HG02943 (cell line): Measurements from ENCODE around the gene ACAD9.
"Not testable (repeated sequence)": the region's sequence is repeated elsewhere in the genome, so short reads cannot be mapped to it uniquely, and the experiment has no call there.

ENCODE experiments used
- ATAC-seq: cut with Tn5 transposase; IDR thresholded peaks from one replicate; pipeline ENCODE4 v1.9.1; 2021; ENCODE audit warnings: mild to moderate bottlenecking, low read depth, moderate library complexity; ENCODE audit not compliant: unreplicated experiment

ACAD9 gene

DNA sequence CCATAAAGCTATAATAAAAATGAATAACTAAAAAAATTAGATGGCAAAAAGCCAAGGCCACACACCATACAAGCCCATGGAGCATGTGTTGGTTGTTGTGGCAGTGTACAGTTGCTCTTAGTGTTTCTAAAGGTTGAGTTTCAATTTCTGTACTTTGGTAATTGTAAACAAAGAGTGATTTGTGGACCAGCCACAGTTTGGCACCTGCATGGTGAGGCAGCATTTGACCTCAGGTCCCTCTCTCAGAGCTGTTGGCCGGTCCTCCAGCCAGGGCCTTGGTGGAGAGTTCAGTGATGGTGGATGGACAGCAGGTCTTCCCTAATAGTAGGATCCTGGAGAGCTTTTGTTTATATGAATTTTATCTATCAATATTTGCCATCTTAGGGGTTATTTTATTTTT is 5.6 kb downstream of the ACAD9 start:
- ATAC-seq: no peak

DNA sequence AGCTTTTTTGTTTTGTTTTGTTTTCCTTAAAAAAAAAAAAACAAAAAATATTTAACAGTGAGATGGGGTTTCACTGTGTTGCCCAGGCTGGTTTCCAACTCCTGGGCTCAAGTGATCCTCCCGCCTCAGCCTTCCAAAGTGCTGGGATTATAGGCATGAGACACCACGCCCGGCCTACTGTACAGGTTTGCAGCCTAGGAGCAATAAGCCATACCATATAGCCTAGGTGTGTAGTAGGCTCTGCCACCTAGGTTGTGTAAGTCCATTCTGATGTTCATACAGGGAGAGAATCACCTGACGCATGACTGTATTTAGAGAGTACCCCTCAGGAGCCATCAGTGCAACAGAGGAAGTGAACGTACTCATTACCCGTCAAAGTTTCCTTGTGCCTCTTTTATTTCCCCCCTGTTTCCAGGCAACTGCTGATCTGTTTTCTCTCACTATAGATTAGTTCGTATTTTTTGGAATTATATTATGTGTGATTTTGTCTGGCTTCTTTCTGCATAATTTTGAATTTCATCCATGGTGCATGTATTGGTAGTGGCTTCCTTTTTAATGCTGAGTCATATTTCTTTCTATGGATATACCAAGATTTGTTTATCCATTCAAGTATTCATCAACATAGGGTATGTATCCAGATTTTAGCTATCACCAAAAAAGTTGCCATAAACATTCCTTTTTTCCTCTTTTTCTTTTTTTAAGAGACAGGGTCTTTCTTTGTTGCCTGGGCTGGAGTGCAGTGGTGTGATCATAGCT is 9.9 kb downstream of the ACAD9 start:
- ATAC-seq: no peak

DNA sequence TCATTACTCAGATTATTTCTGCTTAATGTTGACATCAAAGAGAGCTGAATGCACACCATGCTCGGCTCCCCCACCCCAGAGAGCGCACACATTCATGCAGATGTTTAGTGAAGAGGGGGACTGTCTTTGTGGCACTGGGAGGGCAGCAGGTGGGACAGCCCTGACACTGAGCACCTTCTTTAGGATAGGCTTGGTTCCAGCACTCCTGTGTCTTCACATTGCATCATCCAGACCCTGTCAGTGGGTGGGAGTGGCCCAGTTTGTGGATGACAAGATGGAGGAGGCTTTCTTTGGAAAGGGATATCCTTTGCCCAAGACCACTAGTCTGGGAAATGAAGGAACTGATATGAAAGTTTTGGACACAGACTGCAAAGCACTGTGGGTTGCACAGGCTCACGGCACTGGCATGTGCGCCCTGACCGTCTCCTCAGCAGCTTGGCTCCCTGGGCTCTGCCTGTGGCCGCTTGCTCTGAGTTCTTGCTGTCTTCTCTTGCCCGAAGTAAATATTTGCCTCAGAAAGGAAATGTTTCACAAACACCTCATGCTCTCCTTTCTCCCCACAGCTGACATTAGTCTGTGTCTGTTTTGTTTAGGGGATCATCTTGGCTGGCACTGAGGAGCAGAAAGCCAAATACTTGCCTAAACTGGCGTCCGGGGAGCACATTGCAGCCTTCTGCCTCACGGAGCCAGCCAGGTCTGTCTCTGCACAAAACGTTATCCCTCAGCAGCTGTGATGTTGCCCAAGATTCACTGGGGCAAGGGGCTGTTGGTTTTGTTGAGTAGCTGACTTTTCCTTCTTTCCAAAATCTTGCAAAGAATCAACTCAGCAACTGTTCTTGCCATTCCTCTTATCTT is 16.6 kb downstream of the ACAD9 start:
- ATAC-seq: no peak

DNA sequence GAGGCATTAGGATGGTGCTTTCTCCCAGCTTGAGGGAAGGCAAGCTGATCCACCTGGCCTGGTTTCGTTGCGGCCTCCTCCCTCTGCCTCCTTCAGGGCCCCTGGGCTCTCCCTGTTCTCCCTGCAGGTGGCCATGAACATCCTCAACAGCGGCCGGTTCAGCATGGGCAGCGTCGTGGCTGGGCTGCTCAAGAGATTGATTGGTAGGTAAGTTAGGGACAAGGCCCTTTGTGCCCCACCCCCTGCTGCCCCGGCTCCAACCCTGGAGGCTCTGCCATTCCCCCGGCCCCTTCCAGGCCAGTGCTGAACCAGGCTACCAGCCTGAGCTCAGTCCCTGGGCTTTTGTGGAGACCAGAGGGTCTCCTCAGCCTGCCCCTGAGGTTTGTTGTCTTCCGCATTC is 23.0 kb downstream of the ACAD9 start:
- ATAC-seq: no peak

DNA sequence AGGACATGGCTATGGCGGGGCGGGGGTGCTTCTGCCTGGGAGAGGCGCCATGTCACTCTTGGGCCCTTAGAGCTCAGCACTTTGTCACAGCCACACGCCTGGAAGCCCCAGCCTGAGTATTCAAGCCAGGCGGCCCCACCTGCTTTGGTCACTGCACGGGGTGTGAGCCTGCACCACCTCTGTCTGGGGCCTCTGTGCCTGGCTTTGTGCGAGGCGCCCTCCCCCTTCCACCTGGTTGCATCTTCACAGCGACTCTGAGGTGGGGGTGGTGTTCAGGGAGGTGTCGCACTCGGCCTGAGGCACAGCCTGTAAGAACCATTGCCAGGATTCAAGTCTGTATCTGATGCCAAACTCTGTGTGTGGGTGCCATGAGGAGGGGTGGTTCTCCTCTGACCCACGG is 24.1 kb downstream of the ACAD9 start:
- no peak for ATAC-seq

GRCh38 chr3:128906031-128906803 is 26.8 kb downstream of the ACAD9 start:
- ATAC-seq: no peak

- no peak for ATAC-seq
Measured at GRCh38 chr3:128906804-128907525, 27.5 kb downstream of the ACAD9 start.

DNA sequence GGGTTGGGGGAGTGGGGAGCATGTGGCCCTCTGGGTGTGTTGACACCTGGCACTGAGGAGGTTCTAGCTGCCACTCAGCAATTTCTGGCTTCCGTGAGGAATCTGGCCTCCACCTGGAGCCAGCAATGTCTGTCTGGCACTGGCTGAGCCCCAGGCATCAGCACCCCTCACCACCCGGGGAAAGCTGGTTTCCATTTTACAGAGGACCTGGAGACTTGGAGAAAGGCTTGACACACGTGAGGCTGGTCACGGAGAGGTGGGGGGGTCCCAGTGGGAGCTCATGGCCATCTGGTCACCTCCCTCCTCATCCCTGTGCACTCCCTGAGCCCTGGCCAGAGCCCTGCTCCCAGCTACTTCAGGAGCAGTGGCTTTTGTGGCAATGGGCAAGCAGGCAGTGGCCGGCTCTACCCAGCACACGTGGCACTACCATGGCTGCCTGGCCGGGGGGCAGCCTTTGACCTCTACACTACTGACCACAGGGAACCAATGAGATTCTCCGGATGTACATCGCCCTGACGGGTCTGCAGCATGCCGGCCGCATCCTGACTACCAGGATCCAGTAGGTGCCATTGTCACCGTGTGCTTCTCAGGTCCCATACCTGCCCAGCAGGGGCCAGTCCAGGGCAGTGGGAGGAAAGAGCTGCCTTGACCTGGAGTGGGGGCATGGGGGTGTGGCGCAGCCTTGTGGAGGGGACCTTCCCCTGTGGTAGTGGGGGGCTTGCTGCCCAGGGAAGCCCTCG is 28.5 kb downstream of the ACAD9 start:
- ATAC-seq: no peak

GRCh38 chr3:128908951-128909350 is 29.5 kb downstream of the ACAD9 start:
- no peak for ATAC-seq

DNA sequence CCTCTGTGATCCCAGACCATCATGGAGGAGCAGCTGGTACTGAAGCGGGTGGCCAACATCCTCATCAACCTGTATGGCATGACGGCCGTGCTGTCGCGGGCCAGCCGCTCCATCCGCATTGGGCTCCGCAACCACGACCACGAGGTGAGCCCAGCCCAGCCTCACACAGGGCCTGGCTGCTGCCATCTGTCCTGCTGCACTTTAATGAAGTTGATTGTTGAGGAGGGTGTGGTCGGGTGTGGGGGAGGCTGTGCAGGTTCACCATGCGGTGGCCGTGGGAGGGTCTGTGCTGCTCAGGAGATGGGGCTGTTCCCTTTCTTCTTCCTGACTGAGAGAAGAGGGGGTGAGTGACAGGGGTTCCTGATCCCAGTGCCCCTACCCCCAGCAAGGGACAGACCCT is 30.6 kb downstream of the ACAD9 start:
- no peak for ATAC-seq

- ATAC-seq: no peak
Measured at GRCh38 chr3:128911911-128912310, 32.5 kb downstream of the ACAD9 start.

GRCh38 chr3:128914966-128915645 is 35.7 kb downstream of the ACAD9 start:
- no peak for ATAC-seq

DNA sequence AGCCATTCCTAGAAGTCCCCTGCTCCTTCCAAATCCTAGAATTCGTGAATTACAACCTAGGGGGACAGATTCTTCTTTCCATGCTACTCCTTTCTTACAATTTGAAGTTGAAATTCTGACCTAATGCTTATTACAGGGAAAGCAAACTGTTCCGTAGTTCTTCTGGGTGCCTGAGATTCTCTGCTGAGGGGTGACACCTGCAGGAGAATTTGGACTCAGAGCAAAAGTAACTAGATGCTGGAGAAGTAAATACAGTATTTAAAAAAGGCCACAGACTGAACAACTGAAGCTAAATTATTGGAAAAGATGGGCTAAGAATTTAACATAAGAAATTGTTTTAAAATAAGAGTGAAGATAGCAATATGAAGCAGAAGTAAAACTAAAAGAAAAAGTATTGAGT is 37.9 kb downstream of the ACAD9 start:
- no peak for ATAC-seq

DNA sequence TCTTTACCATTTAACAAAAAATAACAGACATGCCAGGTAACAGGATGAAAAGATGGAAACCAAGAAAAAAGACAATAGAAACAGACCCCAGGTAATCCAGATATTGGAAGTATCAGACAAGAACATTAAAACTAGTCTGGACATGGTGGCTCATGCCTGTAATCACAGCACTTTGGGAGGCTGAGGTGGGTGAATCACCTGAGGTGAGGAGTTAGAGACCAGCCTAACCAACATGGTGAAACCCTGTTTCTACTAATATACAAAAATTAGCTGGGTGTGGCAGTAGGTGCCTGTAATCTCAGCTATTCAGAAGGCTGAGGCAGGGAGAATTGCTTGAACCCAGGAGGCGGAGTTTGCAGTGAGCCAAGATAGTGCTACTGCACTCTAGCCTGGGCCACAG is 40.6 kb downstream of the ACAD9 start:
- ATAC-seq: no peak

GRCh38 chr3:128922804-128923459 is 43.5 kb downstream of the ACAD9 start:
- no peak for ATAC-seq

- ATAC-seq: no peak
Measured at GRCh38 chr3:128923576-128923975, 44.2 kb downstream of the ACAD9 start.

GRCh38 chr3:128923986-128924385 is 44.6 kb downstream of the ACAD9 start:
- ATAC-seq: not testable (repeated sequence)

GRCh38 chr3:128929364-128929763 is 49.9 kb downstream of the ACAD9 start:
- ATAC-seq: no peak

DNA sequence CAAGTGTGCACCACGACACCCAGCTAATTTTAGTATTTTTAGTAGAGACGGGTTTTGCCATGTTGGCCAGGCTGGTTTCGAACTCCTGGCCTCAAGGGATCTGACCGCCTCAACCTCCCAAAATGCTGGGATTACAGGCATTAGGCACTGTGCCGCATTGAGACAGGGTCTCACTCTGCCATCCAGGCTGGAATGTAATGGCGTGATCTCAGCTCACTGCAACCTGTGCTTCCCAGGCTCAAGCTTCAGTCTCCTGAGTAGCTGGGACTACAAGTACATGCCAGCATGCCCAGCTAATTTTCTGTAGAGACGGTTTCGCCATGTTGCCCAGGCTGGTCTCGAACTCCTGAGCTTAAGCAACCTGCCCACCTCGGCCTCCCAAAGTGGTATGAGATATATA is 51.6 kb downstream of the ACAD9 start:
- ATAC-seq: no peak
